Measurements from ENCODE around the gene RFLNA. TPM values are rescaled to one million over a fixed set of nuclear protein-coding genes. Genes with fewer than 3 reads are reported as not detected.
A peak's percentile ranks its signal among the peaks of the same experiment; 100 is the strongest.

Gene RFLNA
- total RNA-seq, 2 donors from 2014 or later, result 5.4 to 13.7 TPM

GRCh38 chr12:124293286-124294003, 1.4 kb upstream of the RFLNA start:
- intact Hi-C loops (cut with DNase I), result no loop called here
- TF ChIP-seq POLR2AphosphoS5 (IDR thresholded peaks at IDR 0.05), result no peak
- no peak for TF ChIP-seq POLR2A (IDR thresholded peaks at IDR 0.05)
- TF ChIP-seq CTCF (IDR thresholded peaks at IDR 0.05), result no peak
- H3K36me3 ChIP-seq, result no peaks in the 10 kb centered on the region
- 91% methylated on average over 12 of the region's 12 CpGs for WGBS
- H3K27me3 ChIP-seq (replicated peaks; ENCODE audit: insufficient read depth), result no peaks in the 10 kb centered on the region
- DNase-seq (ENCODE audit: low spot score), result no peak
- H3K4me1 ChIP-seq (replicated peaks), result peaks cover 4% of the 10 kb centered on the region
- no peaks in the 10 kb centered on the region for H3K9me3 ChIP-seq
- H3K4me3 ChIP-seq, result no peak overlapping the region
- no peak overlapping the region for H3K27ac ChIP-seq

GRCh38 chr12:124295431-124296058, 652 bp downstream of the RFLNA start:
- Histone ChIP-seq H3K36me3 (no peaks in the 10 kb centered on the region), H3K4me1 (replicated peaks) (peaks cover 4% of the 10 kb centered on the region), H3K27me3 (replicated peaks; ENCODE audit: insufficient read depth) (no peaks in the 10 kb centered on the region), H3K27ac (peak overlapping the region in 1 of 2 donors; percentile 34), H3K9me3 (no peaks in the 10 kb centered on the region), H3K4me3 (peak overlapping the region; percentile 30 to 44)
- DNase-seq (ENCODE audit: low spot score), result no peak
- no peak for TF ChIP-seq CTCF (IDR thresholded peaks at IDR 0.05)
- TF ChIP-seq POLR2A (IDR thresholded peaks at IDR 0.05), result no peak
- TF ChIP-seq POLR2AphosphoS5 (IDR thresholded peaks at IDR 0.05), result no peak
- 5% methylated on average over 26 of the region's 42 CpGs for WGBS
- intact Hi-C loops (cut with DNase I), result no loop called here

DNA sequence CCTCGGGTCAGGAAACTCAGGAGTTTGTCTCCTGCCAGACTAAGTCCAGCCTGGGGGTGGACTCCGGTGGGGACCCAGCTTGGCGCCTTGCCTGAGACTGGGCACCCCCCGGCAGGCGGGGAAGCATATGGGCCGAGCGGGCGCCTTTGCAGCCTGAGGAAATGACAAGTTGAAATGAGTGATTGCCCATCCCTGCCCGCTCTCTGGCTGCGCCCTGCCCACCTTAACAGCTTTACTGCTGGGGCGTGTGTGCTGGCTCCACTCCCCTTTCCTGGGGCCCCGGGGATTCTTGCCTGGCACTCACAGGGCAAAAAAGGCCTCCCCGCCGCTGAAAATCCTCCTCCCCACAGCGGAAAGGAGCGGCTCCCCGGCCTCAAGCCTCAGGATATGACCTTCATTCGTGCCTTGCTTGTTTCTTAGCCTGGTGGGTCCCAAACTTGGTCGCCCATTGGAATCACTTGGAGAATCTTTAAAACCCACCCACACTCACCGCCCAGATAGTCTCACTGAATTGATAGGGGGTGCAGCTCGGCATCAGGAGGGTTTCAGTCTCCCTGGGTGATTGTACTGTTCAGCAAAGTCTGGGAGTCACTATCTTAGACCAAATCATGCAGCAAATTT, 1.5 kb downstream of the RFLNA start:
- 24% methylated on average over 20 of the region's 21 CpGs for WGBS
- no peaks in the 10 kb centered on the region for H3K36me3 ChIP-seq
- peaks cover 4% of the 10 kb centered on the region for H3K4me1 ChIP-seq (replicated peaks)
- no peak for TF ChIP-seq POLR2AphosphoS5 (IDR thresholded peaks at IDR 0.05)
- no peak for TF ChIP-seq CTCF (IDR thresholded peaks at IDR 0.05)
- no peak for TF ChIP-seq POLR2A (IDR thresholded peaks at IDR 0.05)
- H3K4me3 ChIP-seq, result peak overlapping the region in 1 of 2 donors; percentile 19
- H3K9me3 ChIP-seq, result no peaks in the 10 kb centered on the region
- intact Hi-C loops (cut with DNase I), result no loop called here
- no peaks in the 10 kb centered on the region for H3K27me3 ChIP-seq (replicated peaks; ENCODE audit: insufficient read depth)
- no peak for DNase-seq (ENCODE audit: low spot score)
- no peak overlapping the region for H3K27ac ChIP-seq

DNA sequence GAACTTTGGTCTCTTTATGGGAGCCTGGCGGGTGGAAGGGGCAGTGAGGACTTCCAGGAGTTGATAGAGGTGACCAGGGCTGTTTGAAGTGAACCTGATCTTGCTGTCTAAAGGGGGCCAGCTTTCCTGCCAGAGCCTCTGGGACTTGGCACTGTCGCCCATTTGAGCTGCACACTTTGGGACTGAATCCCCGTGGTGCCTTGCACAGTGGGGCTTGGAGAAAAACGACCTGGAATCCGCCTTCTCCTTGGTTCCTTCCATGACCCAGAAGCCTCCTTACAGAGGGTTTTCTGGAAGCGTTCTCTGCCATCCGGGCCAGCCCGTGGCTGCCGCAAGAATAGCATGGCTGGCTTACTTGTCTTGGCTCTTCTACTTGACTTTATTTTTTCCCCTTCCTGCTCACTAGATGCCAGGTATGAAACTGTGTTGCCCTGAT, 2.0 kb downstream of the RFLNA start:
- H3K27me3 ChIP-seq (replicated peaks; ENCODE audit: insufficient read depth), result no peaks in the 10 kb centered on the region
- H3K4me3 ChIP-seq, result no peak overlapping the region
- peaks cover 4% of the 10 kb centered on the region for H3K4me1 ChIP-seq (replicated peaks)
- H3K27ac ChIP-seq, result no peak overlapping the region
- WGBS, result 32% methylated on average over 9 of the region's 9 CpGs
- H3K36me3 ChIP-seq, result no peaks in the 10 kb centered on the region
- no peaks in the 10 kb centered on the region for H3K9me3 ChIP-seq
- TF ChIP-seq POLR2A (IDR thresholded peaks at IDR 0.05), result no peak
- TF ChIP-seq POLR2AphosphoS5 (IDR thresholded peaks at IDR 0.05), result peak; percentile 10
- intact Hi-C loops (cut with DNase I), result no loop called here
- peak; percentile 15 for DNase-seq (ENCODE audit: low spot score)

GRCh38 chr12:124297389-124297788, 2.5 kb downstream of the RFLNA start:
- DNase-seq (ENCODE audit: low spot score), result no peak
- intact Hi-C loops (cut with DNase I), result no loop called here
- H3K27ac ChIP-seq, result no peak overlapping the region
- no peaks in the 10 kb centered on the region for H3K36me3 ChIP-seq
- TF ChIP-seq POLR2AphosphoS5 (IDR thresholded peaks at IDR 0.05), result no peak
- no peak for TF ChIP-seq CTCF (IDR thresholded peaks at IDR 0.05)
- TF ChIP-seq POLR2A (IDR thresholded peaks at IDR 0.05), result no peak
- no peak overlapping the region for H3K4me3 ChIP-seq
- no peaks in the 10 kb centered on the region for H3K9me3 ChIP-seq
- no peaks in the 10 kb centered on the region for H3K27me3 ChIP-seq (replicated peaks; ENCODE audit: insufficient read depth)
- H3K4me1 ChIP-seq (replicated peaks), result peaks cover 4% of the 10 kb centered on the region
- WGBS, result 66% methylated on average over 4 of the region's 4 CpGs

All from prostate gland (tissue), 2 donors.